HK-2 (cell line): ENCODE measurements around the gene MLPH.

Experiments
- DNase-seq: peaks from one replicate; pipeline ENCODE4 v3.0.0-alpha.2; 2018; ENCODE audit not compliant: unreplicated experiment

Gene MLPH

GRCh38 chr2:237478979-237479378 lies 8.1 kb upstream of the MLPH start:
- no peak for DNase-seq

DNA sequence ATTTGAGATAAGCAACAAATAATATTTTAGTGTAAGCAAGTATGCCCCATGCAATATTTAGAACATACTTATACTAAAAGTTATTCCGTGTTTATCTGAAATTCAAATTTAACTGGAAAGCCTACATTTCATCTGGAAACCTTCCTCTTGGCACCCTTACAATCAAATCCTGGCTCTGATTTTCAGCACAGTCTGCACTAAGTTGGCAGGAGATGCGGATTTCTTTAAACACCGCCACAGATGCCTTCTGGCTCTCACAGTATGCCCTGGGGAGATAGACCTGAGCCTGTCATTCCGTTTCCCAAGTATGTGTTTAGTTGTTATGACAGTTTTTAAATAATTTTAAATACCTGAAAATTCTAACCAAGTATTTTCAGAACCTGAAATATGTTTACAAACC lies 7.3 kb upstream of the MLPH start:
- DNase-seq, result no peak

DNA sequence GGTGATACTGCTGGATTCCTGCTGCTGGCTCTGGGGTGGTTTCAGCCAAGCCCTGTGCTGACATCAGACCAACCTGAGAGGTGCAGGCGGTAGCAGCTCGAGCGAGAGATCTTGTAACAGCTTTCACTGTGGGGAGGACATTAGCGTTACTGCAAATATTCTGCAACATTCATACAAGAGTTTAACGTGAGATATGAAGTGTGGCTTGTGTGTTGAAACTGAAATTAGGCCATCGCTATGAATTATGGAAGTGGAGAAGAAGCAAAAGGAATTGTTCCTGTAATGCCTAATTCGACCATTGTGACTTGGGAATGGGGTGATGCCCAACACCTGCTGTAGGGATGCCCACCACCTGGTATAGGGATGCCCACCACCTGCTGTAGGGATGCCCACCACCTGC lies 6.5 kb upstream of the MLPH start:
- no peak for DNase-seq

GRCh38 chr2:237480988-237481525 lies 6.0 kb upstream of the MLPH start:
- no peak for DNase-seq

DNA sequence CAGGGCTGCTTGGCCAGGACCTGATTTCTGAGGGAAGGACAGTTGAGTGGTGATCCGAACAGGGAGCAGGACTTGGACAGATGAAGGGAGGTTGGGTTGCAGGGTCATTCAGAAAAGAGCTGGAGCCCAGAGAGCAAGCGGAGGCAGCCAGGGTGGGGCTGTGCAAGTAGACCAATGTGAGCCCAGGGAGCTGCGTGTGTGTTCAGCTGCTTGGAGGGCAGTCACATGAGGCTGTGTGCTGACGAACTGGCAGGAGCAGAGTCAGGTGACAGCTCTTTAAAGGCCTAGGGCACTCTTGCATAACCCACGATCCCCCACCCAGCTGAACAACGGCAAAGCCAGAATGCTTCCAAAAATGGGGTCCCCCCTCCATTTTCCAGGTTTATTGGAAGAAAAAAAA lies 4.6 kb upstream of the MLPH start:
- no peak for DNase-seq

GRCh38 chr2:237483018-237483731 lies 3.9 kb upstream of the MLPH start:
- DNase-seq, result peak; percentile 68

- DNase-seq, result no peak
These were observed 1.7 kb upstream of the MLPH start for GRCh38 chr2:237485304-237485703.

- no peak for DNase-seq
These were observed 1.2 kb upstream of the MLPH start for GRCh38 chr2:237485844-237486243.

GRCh38 chr2:237486334-237486818 lies 675 bp upstream of the MLPH start:
- no peak for DNase-seq

DNA sequence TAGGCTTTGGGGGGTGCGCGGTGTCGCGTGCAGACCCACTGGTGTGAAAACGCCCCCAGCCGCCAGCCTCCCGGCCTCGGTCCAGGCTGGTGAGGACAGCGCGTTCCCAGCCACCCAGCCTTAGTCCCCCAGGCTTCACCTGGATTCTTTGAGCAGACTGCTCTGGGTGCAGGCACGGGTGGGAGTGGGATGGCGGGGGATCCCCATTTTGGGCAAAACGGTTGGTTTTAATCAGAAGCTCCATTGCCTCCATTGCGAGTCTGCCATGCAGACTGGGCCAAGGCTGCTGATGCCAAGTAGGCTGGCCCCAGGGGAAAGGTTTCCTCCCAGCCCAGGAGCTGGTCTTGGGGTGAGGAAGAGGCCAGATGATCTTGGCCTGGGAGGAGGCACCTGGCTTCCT lies 445 bp downstream of the MLPH start:
- DNase-seq, result no peak

- DNase-seq, result no peak
These were observed 1.2 kb downstream of the MLPH start for GRCh38 chr2:237488295-237488694.

DNA sequence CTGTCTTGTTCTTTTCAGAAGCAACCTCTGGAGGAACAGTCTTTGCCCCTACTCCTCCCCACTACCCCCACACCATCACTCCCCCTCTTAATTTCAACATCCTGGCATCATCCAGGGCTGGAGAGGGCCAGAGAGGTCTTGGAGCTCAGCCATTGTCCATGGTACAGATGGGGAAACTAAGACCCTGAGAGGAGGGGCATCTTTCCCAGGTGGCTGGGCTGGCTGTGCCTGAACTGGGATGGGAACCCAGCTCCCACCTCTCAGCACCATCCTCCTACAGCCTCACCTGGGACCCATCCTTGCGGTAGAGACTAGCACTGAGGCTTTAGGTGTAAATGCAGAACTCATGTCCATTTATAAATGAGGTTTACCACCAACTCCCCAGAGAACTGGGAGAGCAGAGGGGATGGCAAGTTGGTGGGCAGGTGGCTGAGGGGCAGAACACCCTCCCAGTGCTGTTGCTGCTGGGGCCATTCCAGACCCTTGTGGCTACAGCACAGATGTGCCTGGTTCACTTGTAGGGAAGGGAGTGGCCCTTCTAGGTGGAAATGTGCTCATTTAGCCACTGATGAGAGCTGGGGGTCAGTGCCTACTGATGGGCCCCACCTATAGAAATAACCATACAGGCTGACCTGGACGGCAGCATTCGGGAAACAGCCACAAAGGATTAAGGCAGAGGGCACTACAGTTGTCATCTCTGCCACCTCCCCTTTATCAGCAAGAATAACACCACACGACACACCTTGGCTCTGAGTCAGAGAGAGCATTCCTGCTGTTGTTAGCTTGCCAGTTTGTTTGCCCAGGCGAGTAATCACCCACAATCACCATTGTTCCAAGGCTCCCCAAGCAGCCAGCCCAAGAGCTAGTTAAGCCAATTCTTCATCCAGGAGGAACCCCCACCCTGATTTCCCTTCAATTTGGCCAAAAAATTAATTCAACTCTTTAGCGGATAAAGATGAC lies 2.1 kb downstream of the MLPH start:
- DNase-seq, result no peak

- DNase-seq, result no peak
These were observed 3.1 kb downstream of the MLPH start for GRCh38 chr2:237490009-237490711.

DNA sequence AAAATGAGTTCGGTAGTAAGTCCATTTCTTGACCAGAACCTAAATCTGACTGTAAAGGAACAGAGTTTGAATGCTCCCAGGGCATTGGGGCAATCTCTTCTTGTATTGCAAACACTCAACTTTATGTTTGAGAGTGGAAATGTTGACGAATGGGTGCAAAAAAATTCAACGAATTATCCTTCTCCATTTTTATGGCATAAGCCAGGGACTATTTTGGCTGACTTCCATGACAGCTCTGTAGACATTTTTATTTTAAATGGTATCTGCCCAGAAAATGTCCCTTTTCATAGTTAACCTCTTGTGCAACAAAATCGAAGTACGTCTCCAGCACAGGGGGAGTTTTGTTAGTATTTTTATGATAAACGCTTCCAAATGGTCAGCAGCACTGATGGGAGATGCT lies 3.7 kb downstream of the MLPH start:
- no peak for DNase-seq

GRCh38 chr2:237491515-237492118 lies 4.6 kb downstream of the MLPH start:
- no peak for DNase-seq

DNA sequence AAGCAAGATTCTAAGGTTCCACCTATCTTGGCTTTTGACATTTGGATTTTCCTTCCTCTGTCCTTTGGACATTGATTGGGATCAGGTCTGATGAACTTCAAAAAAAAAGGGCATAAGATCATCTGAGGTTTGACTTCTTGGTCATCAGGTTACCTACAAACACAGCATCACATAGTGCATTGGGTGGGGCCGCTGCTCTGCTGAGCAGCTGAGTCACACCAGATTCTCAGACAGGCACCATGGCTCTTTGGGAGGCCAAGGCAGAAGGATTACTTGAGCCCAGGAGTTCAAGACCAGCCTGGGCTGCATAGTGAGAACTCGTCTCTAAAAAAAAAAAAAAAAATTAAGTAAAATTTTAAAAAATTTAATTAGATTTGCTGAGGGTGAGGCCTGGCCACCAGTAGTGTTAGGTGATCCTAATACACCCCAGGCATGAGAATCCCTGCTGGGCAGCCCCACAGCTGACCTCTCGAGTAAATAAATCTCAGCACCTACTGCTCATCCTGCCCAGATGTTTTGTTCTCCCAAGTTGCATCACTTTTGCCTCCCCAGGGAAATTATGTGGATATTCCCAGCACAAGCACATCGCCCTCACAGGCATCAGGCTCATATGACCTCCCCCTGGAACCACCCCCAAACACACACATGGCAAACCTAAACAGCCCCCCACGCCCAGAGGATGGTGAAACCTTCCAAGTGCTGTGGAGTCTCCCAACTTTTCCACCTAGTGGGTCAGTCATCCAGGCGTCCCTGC lies 5.3 kb downstream of the MLPH start:
- DNase-seq, result no peak

DNA sequence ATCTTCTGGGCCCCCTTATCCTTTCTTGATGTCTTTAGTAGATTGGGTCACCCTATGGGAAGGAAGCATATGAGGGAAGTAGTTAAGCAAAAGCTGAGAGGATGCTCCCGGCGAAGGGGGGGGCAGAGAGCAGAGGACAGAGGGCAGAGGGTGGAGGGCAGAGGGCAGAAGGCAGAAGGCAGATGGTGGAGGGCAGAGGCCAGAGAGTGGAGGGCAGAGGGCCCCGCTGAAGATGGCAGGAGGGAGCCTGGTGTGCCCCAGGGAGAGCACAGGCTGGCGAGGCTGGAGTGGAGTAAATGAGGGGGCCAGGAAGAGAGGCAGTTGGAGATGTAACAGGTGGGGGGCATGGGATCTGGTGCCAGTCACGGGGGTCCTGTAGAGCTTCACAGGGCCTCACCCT lies 7.0 kb downstream of the MLPH start:
- DNase-seq, result no peak

DNA sequence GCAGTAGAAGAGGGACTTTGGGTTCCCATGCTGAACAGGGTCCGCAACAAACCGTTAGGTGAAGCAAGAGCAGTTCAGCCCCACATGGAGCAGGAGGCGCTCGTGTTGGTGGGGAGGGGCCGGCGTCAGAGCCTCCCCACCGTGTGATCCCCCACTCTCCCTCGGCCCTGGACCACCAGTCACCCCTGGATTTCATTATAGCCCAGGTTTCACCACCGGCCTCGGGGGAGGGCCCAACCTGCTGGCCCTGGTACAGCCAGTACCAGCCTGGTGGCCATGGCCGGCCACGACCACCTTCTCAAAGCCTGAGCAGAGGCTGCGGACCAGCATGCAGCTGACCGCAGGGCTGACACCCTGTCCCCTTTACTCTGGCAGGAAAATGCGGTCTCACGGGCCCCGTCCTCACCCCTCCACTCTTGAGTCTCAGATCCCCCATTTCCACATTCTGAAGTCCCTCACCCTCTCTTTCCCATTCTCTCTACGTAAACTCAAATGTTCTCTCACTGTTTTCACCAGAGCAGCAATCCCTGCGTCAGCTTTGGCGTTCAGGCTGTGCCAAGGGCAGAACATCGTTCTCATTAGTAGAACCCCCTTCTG lies 8.6 kb downstream of the MLPH start:
- DNase-seq, result no peak

GRCh38 chr2:237496428-237496827 lies 9.4 kb downstream of the MLPH start:
- DNase-seq, result no peak

DNA sequence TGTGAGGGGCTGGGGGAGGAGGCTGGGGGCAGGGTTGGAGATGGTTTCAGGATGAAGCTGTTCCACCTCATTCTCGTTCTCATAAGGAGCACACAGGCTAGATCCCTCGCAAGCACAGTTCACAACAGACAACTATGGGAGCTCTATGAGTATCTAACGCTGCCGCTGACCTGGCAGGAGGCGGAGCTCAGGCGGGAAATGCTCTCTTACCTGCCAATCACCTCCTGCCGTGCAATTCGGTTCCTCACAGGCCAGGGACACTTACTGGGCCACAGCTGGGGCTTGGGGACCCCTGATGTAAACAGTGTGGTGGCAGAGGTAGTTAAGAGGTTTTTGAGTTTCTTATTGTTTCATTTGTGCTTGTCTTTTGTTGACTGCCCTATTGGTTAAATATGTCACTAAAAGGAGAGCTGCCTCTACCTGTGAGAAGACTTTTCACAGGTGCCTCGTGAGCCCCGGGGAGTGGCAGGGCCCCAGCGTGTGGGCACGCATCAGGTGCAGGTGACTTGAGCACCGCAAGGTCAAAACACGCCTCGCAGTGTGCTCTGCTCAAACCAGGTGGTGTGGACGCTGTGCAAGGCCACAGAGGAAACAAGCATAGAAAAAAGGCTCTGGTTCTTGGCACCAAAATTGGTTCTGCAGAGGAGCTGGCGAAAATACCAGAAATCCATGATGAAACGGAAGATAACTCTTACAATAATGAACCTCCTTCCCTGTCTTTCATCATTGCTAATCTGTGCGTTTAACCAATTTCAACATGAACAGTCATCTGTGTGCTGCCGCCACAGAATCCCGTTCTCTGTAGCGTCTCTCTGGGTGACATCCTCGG lies 10.2 kb downstream of the MLPH start:
- no peak for DNase-seq
